Midbrain (tissue), 1 donor: ENCODE results near the gene PACSIN1.
A peak's percentile ranks its signal among the peaks of the same experiment; 100 is the strongest.

ENCODE experiments used
- DNase-seq: peaks from one replicate; lab custom pipeline; 2025; lab: John Stamatoyannopoulos, UW

The PACSIN1 gene

DNA sequence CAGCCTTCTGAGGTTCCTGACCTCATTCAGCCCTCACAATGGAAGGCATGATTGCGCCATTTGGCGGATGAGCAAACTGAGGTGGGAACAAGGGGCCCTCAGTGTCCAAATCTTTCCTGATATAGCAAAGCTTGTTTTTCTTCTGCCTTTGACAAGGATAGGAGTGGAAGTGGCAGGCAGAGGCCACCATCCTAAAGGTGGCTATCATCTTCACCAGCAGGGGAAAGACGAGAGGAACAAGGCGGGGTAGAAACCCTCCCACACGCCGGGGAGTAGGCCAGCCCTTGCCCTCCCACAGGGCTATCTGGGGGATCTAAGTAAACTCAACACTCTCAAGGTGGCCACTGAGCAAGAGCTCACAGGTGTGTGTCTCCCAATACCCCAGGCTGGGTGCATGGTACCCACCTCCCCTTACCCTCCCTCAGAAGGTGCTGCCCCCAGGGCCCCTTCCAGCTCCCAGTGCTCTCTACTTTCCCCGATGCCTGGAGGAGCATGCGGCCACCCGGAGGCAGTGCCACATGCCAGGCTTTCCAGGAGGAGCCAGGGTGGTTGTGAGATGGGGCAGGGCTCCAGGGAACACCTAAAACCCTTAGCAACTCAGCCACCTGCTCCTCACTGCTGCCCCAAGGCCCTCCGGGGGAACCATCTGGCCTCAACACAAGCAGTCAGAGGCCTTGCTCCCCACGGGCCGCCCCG is 79.0 kb downstream of the PACSIN1 start:
- no peak for DNase-seq

DNA sequence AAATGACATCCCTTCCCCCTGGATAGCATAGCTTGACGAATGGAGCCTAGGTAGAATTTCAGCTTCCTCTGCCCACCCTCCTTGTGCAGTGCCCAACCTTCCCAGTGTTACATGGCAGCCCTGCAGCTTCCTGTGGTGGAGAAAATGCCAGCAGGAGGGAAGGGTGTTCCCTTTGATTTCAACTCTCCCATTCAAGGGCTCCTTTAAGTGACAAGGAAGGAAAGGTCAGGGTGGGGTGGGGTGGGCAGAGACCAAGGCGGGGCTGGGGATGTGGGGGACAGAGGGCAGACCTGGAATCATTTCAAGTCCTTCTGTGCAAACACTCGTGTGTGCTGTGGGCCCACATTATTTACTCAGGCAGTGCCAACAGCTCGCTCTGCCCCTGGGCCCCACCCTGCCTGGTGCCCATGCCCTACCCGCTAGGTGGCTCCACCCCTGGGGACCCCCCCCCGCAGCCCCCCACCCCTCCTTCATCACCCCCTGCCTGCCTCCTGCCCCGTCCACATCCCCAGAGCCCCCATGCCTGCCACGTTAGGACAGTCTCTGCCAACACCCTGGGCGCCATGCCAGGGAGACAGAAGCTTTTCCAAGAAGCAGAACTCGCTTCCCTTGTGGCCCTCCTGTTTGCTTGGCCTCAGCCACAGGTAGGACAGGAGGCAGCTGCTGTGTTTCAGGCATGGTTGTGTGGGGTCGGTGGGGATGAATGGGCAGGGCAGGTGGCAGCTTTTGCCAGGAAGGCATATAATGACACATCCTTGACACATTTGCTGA is 80.9 kb downstream of the PACSIN1 start:
- DNase-seq = peak; percentile 40

DNA sequence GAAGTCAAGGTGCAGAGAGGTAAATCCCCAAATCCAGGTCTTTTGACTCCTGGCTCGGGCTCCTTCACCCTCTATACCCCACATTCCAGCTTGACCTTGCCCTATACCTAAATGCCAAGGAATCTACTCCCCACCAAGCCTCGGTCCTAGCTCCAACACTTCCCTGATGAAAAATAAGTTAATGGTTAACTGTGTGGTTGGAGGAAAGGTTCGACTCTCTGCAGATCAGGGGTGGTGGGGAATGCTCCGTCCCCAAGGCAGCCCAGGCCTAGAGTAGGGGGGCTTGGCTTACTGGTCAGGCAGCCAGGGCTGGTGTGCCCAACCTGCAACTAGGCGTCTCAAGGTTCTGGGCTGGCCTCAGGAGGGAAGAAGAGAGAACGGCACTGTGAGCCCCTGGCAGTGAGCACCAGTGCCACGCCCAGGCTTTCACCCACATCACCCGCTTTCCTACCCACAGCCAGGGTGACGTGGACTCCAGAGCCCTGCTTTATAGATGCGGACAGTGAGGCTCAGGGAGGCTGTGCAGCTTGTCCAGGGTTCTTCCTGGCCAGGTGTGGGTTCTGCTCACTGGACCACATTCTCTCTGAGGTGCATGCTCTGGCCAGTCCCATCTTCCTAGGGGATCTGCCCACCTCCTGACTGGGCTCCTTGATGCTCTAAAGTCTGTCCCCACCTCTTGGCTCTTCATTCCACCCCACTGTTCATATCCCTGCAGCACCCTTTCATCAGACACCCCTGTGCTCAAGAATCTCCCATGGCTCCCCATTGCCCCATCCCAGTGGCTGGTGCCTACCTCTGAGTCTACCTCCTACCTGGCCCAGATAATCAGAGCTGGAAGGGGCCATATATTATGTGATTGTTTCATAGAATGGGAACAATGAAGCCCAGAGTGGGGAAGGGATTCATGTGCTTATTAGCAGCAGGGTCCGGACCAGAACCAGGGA is 82.1 kb downstream of the PACSIN1 start:
- no peak for DNase-seq

DNA sequence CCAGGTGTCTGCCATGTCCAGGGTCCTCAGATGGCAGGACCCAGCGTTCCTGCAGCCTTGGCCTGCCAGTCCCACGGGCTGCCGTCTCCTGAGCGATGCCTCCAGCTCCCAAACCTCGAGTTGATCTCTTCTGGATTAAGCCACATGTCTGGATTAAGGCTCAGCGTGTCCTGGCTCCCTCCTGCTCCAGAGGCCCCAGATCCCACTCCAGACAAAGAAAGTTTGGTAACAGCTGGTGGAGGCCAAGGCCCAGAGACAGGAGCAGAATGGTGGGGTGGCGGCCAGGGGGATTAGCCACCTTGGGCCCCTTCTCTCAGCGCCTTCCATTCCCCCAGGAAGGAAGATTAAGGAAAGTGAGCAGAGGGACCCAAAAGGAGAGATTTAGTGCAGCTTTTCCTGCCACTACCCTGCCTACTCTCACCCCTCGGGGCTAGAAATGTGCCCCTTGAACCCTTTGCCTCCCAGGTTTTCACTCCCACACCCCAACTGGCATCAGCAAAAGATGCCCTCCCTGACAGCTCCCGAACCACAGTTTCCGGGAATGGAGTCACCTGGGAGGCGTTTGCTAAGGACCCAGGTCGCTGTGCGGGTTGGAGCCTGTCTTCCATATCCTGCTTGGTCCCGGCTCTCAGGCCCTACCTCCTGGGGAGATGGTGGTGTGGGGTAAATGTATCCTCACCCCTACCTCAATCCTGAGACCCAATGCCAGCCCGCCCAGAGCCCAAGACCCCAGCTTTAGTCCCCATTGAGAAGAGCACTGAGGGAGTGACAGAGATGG is 83.3 kb downstream of the PACSIN1 start:
- DNase-seq = no peak

DNA sequence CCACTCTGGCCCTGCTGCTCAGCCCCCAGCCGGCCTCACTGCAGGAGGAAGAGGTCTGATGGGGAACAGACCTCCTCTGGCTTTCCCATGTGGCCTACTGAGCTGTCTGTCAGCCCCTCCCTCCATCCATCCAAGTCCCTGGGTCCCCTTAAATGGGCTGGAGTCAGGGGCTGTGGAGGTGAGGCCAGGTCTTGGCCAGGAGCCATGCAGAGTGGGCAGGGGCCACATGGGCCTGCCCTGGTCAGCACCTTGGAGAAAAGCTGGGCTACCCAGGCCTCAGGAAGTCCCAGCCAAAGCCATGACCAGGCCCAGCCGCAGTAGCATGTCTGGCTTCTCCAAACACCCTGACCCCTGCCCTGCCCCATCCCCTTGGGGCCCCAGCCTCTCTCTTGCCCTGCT is 83.9 kb downstream of the PACSIN1 start:
- no peak for DNase-seq

DNA sequence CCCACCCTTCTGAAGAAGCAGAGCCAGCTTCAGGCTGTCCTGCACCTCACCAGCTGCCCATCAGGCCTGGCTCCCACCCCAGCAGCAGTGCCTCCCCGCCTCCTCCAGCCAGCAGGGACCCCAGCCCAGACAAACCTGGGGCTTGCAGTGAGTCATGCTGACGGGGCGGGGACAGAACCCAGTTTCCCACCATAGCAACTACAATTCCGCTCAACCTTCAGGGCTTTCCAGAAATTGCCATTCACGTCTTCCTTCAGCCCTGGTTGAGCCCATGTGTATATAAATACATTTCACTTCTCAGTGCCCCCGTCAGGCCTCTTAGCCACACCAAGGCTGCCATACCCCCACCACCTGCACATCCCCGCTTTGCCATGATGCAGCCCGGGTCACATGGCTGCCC is 85.8 kb downstream of the PACSIN1 start:
- no peak for DNase-seq

DNA sequence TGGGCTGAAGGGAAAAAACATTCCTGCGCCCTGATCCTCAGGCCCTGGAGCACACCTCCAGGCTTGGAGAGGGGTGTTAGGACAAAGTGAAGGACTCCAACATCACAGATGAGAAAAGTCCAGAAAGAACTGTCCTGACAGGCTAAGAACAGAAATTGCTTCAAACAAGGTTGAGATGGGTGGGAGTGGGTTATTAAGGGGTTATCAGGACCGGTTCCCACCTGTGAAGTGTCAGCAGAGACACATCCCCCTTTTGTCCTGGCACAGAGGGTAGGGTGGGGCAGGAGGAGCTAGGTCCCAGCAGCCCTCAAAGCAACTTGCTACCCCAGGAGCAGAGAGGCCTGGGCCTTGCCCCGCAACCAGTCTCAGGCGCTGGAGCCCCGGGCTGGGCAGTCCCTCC is 86.7 kb downstream of the PACSIN1 start:
- DNase-seq = no peak

DNA sequence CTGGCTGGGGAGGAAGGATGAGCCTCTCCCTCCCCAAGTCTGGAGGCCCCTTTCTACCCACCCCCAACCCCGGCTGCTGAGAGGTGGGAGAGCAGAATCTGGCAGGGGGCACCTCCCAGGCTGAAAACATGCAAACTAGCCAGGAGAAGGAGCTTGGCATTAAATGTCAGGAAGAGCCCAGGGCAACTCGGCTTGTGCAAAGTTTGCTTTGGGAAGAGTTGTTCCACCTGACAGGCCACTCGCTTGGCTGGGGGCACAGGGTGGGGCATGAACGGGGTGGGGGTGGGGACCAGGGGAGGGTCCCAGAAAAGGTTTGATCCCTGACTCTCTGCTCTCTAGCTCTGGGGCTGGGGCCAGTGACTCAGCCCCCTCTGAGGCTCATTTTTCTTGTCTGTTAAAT is 87.3 kb downstream of the PACSIN1 start:
- DNase-seq = no peak

DNA sequence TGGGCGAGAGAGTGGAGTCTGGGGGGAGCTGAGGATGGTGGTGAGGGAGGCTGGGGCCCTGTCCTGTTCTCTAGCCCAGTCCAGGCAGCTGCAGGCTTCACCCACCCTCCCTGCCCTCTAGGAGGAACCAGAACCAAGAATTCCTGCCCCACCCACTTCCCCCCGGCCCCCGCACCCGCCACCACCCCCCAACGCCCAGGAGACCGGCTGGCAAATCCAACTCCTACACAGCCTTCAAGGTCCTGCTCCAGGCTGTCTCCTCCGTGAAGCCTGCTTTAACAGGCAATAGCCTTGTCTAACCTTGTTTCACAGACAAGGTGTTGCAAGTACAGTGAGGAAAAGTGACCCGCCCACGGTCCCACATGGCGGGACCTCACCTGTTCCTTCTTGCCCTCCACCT is 87.9 kb downstream of the PACSIN1 start:
- DNase-seq = no peak

DNA sequence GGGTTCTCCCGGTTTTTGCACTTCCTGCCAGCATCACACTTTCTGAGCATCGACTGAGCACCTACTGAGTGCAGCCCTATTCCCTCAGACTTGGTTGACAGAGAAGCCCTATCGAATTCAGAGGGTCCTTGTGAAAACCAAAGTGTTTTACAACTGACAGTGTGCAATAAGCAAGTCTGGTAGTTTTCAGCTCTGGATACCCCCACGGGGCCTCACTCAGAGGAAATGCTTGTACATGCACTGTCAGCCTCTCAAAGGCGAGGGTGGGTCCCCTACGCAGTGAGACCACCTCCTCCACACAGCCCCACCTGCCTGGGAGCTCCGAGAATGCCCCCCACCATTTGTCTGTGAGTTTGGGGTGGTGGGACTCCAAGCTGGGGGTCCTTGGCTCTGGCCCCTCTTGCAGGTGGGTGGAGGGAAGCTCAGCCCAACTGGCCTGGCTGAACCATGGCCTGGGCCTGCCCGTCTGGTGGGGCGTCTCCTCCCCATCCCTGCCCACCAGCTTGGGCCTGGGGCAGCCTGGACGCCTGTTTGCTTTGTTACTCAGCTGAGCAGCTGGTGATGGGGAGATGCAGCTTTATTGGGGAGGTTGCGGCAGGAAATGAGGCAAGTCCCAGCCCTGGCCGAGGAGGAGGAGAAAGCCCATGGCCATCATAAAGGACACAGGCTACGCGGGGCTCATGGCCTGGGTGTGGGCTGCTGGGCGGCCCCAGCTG is 88.6 kb downstream of the PACSIN1 start:
- no peak for DNase-seq

DNA sequence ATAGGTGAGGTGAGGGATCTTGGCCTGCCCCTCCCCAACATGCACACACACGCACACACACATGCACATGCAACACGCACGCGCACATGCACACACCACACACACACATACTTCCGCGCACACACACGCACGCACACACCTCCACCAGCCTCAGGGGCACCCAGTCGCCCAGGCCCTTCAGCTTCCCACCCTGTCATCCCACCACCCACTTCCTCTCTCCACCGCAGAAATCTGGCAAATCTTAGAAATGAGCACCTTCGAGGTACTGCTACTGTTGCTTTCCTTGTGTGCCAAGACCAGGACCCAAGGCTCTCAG is 89.1 kb downstream of the PACSIN1 start:
- no peak for DNase-seq

DNA sequence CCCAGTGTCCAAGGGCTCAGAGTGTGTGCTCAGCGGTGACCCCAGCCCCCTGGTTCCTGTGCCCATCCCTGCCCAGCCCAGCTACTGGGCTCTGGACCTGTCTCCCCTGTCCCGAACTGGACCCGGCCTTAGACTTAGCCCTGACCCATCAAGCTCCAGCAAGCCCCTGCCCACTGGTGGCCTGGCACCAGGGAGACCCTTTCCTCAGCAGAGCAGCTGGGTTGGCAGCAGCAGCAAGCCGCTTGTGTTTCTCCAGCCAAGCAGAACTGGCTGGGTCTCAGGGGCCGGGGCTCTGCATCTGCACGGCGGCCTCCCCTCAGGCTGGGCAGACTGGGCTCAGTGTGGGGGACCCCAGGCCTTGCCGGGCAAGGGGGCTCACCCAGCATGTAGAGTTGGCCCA is 89.5 kb downstream of the PACSIN1 start:
- DNase-seq = no peak

DNA sequence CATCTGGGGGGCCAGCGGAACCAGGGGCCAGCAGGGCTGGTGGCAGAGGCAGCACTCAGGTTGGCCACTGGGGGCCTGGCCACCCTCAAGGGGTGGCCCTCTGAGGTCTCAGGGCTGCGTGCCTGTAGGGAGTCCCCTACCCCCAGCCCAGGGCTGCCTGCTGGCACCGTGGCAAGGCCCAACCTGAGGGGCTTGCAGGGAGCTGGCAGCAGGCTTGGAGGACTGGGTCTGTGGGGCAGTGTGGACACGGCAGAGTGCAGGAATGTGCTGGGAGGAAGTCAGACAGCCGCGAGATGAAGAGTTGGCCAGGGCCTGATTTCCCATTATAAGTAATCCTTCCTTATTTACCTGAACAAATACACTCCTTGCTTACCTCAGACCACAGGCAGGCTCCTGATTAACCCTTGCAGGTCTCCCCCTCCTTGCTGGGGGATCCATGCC is 90.2 kb downstream of the PACSIN1 start, which contains the start of gene SPDEF:
TSS of gene SPDEF (minus strand) at position 299 of the 441 bp plus-strand sequence. CDS start 11,874 bp downstream, outside the sequence.
- DNase-seq = no peak

DNA sequence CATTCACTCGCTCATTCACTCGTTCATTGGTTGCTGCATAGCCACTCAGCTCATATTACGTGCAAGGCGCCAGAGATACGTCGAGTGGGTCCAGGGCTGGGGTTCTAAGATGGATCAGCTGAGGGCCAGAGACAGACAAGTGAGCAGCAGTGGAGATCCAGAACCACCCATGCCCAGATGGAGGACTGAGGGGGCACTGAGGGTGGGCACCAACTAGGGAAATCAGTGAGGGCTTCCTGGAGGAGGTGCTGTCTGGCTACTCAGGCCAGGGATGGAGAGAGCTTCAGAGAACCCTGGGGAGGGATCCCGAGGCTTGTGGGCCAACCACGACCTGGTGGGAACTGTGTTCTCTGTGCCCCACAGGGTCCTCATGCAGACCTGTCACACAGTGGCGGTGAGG is 90.6 kb downstream of the PACSIN1 start:
- DNase-seq = no peak

DNA sequence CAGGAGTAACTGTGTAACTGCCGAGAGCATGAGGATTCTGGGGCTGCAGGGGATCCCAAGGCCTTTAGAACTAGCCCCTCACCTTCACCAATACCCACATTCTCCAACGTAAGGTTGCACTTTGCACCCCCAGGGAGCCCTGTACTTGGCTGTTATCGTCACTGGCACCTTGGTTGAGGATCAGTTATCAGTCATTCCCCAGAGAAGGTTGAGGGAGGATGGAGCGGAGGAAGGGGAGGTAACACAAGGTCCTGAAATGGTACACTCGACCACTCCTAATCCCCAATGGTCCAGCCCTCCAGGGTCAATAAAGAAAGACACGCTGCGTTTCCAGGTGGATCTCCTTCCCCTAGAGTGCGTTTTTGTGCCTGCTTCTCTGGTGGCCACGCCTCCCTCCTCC is 91.4 kb downstream of the PACSIN1 start:
- DNase-seq = no peak

DNA sequence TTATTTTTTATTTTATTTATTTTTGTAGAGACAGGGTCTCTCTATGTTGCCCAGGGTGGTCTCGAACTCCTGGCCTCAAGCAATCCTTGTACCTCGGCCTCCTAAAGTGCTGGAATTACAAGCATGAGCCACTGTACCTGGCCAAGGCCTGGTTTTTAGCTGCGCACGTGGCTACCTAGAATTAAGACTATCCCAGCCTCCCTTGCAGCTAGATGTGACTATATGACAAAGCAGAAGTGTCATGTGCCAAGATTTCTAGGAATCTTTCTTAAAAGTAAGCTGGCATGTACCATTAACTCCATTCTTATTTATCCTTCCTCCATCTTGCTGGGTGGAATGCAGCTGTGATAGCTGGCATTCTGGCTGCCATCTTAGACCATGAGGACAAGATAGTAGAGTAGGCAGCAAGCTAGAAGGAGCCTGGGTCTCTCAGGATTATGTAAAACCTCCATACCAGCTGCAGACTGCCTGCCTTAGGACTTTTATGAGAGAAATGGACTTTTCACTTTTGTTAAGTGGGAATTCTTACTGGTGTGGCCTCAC is 92.4 kb downstream of the PACSIN1 start:
- DNase-seq = no peak

DNA sequence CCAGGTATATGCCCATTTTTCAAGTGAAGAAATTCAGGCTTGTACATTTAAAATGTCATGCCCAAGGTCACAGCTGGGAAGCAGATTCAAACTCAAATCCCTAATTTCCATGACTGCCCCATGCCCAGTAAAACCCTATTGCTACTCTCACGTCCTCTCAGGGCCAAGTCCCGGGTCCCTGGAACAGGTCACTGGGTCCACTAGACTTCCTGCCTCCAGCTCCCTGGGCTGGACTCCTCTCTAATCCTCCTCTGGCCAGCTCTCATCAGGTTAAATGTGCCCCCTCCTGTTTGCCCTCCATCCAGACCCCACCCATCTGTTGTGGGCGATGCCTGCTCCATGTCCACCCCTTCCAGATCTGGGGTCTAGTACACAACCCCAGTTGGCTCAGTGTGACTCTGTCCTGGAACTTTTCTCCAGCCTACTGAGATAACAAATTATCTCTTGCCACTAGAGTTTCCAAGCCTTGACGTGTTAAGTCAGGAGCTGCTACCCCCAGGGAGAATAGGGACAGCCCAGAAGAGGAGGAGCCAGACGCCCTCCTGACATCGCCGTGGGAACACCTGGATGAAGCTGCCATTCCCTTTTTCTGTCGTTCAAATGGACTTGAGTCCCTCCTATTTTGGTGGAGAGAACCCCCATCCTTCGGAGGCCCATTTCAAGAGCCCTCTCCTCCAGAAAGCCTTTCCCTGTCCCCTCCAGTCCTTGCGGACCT is 93.9 kb downstream of the PACSIN1 start:
- no peak for DNase-seq

DNA sequence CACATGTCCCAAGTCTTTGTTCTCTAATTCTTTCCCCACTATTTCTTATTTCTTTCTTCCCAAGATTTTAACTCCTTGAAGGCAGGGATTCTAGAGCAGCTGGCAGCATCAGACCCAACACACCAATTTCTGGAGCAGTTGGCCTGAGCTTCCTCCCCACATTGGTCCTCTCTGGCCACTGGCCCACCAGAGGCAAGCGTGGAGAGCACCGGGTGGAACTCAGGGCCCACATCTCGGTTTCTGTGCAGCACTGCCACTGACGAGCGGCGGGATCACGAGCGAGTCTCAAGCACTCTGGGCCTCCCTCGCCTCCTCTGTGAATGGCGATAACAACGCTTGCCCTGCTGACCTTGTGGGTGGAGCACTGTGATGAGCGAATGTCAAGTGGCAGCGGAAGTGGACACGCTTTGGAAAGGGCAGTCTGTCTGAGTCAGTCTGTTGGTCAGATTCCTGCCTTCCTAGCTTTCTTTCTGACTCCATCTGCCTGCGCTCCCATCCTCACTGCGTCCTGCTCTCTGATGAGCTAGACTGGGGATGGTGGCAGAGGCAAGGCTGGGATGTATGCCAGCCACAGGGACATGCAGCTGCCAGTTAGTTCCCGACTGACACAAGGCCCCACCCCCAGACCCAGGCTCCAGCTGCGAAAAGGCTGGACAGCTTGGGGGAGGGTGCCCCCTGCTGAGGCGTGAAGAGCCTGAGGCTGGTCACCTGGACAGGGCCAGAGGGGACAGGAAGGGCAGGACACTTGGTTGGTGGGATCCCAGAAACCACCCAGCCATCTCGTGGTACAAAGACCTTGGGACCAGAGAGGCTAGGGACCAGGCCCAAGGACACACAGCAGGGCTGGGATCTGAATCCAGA is 94.7 kb downstream of the PACSIN1 start:
- DNase-seq = no peak

DNA sequence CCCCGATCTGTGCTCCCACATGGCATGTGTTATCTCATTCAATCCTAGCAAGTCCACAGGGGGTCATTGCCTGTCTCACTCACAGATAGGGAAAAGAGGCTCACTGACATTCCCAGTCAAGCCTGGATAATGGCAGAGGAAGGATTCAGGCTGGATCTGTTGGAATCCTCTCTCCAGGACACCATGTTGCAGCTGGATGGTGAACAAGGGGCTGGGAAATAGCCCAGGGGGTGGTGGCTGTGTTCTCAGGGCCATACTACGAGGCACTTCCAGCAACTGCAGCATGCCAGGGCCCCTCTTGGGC is 95.3 kb downstream of the PACSIN1 start:
- no peak for DNase-seq
